HEK293 (cell line): ENCODE results near the gene ZNF652.

Experiments used
- YY1 ChIP-seq: fragments of 450-650 bp; formaldehyde crosslinking; IDR thresholded peaks from 2 replicates; pipeline ENCODE4 v1.5.1; 2018; ENCODE audit warnings: missing biosample characterization, missing genetic modification characterization
- ZNF549 ChIP-seq: fragments of 450-650 bp; IDR thresholded peaks from 2 replicates; pipeline ENCODE4 v1.5.1; 2018; ENCODE audit warnings: missing biosample characterization, missing genetic modification characterization, mild to moderate bottlenecking, inconsistent platforms, moderate library complexity
- TF ChIP-seq, protein P1 (sequence below): fragments of 450-650 bp; formaldehyde crosslinking; IDR thresholded peaks from 2 replicates; pipeline ENCODE4 v1.5.1; 2016; ENCODE audit warnings: missing biosample characterization, missing genetic modification characterization
- TF ChIP-seq, protein P2 (sequence below): fragments of 450-650 bp; formaldehyde crosslinking; IDR thresholded peaks from 2 replicates; pipeline ENCODE4 v1.5.1; 2016; ENCODE audit warnings: missing biosample characterization, missing genetic modification characterization
- TF ChIP-seq, protein P3 (sequence below): IDR thresholded peaks from 2 replicates; pipeline ENCODE4 v1.6.1; 2011; ENCODE audit warnings: mild to moderate bottlenecking, low read depth, low read length, borderline replicate concordance
- TF ChIP-seq, protein P4 (sequence below): fragments of 450-650 bp; formaldehyde crosslinking; IDR thresholded peaks from 2 replicates; pipeline ENCODE4 v1.5.1; 2016; ENCODE audit warnings: missing biosample characterization, missing genetic modification characterization, low read depth

DNA sequence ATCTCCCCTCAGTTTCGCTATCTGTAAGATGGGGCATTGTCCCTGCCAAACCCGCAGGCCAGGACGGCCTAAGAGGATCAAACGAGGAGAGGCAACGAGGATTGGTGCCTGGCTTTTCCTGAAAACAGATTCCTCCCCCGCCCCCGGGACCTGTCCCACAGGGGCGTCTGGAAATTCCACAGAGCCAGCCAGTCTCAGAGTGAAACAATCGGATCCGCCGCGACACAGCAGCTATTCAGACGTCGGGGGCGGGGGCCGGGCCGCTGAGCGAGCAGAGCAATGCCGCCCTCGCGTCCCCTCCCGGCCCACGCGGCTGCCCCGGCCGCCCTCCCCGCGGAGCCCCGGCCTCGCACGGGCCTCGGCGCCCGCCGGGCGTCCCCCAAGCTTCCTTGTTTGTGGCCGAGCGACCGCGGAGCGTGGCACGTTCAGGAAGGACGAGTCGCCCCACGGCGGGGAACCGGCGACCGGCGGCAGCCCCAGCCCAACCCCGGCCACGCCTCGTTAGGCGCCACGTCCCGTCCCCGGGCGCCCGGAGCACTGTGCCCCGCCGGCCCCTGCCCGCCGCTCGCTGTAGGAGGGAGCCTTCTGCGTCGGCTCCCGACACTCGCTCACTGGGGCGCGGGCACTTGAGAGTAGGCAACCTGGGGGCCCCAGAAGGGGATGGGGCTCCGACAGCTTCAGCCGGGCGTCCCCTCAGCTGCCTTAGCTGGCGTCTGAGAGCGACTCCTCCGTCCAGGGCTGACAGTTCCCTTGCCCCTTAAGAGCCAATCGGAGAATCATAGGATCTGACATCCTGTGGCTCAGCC, 101.8 kb downstream of the ZNF652 start:
- TF ChIP-seq, protein P1, sequence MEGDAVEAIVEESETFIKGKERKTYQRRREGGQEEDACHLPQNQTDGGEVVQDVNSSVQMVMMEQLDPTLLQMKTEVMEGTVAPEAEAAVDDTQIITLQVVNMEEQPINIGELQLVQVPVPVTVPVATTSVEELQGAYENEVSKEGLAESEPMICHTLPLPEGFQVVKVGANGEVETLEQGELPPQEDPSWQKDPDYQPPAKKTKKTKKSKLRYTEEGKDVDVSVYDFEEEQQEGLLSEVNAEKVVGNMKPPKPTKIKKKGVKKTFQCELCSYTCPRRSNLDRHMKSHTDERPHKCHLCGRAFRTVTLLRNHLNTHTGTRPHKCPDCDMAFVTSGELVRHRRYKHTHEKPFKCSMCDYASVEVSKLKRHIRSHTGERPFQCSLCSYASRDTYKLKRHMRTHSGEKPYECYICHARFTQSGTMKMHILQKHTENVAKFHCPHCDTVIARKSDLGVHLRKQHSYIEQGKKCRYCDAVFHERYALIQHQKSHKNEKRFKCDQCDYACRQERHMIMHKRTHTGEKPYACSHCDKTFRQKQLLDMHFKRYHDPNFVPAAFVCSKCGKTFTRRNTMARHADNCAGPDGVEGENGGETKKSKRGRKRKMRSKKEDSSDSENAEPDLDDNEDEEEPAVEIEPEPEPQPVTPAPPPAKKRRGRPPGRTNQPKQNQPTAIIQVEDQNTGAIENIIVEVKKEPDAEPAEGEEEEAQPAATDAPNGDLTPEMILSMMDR = no peak
- TF ChIP-seq, protein P2, sequence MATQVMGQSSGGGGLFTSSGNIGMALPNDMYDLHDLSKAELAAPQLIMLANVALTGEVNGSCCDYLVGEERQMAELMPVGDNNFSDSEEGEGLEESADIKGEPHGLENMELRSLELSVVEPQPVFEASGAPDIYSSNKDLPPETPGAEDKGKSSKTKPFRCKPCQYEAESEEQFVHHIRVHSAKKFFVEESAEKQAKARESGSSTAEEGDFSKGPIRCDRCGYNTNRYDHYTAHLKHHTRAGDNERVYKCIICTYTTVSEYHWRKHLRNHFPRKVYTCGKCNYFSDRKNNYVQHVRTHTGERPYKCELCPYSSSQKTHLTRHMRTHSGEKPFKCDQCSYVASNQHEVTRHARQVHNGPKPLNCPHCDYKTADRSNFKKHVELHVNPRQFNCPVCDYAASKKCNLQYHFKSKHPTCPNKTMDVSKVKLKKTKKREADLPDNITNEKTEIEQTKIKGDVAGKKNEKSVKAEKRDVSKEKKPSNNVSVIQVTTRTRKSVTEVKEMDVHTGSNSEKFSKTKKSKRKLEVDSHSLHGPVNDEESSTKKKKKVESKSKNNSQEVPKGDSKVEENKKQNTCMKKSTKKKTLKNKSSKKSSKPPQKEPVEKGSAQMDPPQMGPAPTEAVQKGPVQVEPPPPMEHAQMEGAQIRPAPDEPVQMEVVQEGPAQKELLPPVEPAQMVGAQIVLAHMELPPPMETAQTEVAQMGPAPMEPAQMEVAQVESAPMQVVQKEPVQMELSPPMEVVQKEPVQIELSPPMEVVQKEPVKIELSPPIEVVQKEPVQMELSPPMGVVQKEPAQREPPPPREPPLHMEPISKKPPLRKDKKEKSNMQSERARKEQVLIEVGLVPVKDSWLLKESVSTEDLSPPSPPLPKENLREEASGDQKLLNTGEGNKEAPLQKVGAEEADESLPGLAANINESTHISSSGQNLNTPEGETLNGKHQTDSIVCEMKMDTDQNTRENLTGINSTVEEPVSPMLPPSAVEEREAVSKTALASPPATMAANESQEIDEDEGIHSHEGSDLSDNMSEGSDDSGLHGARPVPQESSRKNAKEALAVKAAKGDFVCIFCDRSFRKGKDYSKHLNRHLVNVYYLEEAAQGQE (tag by site-specific recombination) = no peak
- TF ChIP-seq ZNF549 (tag by site-specific recombination) = no peak
- TF ChIP-seq, protein P3, sequence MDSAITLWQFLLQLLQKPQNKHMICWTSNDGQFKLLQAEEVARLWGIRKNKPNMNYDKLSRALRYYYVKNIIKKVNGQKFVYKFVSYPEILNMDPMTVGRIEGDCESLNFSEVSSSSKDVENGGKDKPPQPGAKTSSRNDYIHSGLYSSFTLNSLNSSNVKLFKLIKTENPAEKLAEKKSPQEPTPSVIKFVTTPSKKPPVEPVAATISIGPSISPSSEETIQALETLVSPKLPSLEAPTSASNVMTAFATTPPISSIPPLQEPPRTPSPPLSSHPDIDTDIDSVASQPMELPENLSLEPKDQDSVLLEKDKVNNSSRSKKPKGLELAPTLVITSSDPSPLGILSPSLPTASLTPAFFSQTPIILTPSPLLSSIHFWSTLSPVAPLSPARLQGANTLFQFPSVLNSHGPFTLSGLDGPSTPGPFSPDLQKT = no peak
- no peak for TF ChIP-seq YY1 (tag by site-specific recombination)
- TF ChIP-seq, protein P4, sequence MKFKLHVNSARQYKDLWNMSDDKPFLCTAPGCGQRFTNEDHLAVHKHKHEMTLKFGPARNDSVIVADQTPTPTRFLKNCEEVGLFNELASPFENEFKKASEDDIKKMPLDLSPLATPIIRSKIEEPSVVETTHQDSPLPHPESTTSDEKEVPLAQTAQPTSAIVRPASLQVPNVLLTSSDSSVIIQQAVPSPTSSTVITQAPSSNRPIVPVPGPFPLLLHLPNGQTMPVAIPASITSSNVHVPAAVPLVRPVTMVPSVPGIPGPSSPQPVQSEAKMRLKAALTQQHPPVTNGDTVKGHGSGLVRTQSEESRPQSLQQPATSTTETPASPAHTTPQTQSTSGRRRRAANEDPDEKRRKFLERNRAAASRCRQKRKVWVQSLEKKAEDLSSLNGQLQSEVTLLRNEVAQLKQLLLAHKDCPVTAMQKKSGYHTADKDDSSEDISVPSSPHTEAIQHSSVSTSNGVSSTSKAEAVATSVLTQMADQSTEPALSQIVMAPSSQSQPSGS (tag by site-specific recombination) = no peak
